ENCODE measurements around the gene RECK.

- TF ChIP-seq, protein P1, sequence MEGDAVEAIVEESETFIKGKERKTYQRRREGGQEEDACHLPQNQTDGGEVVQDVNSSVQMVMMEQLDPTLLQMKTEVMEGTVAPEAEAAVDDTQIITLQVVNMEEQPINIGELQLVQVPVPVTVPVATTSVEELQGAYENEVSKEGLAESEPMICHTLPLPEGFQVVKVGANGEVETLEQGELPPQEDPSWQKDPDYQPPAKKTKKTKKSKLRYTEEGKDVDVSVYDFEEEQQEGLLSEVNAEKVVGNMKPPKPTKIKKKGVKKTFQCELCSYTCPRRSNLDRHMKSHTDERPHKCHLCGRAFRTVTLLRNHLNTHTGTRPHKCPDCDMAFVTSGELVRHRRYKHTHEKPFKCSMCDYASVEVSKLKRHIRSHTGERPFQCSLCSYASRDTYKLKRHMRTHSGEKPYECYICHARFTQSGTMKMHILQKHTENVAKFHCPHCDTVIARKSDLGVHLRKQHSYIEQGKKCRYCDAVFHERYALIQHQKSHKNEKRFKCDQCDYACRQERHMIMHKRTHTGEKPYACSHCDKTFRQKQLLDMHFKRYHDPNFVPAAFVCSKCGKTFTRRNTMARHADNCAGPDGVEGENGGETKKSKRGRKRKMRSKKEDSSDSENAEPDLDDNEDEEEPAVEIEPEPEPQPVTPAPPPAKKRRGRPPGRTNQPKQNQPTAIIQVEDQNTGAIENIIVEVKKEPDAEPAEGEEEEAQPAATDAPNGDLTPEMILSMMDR (IDR thresholded peaks at IDR 0.05; ENCODE audit: low read depth, low read length, poor library complexity, severe bottlenecking), result no peak
- TF ChIP-seq EZH2phosphoT487 (IDR thresholded peaks at IDR 0.05; ENCODE audit: borderline replicate concordance, low read length), result no peak
Measured at GRCh38 chr9:36158122-36158521, 121.4 kb downstream of the RECK start.

Data from DOHH2 (cell line).